AG08396 (cell line): ENCODE results near the gene ACOXL.

Source experiments
- DNase-seq: peaks from one replicate; pipeline ENCODE4 v3.0.0; 2012; ENCODE audit warnings: low spot score, mixed read lengths

The ACOXL gene

DNA sequence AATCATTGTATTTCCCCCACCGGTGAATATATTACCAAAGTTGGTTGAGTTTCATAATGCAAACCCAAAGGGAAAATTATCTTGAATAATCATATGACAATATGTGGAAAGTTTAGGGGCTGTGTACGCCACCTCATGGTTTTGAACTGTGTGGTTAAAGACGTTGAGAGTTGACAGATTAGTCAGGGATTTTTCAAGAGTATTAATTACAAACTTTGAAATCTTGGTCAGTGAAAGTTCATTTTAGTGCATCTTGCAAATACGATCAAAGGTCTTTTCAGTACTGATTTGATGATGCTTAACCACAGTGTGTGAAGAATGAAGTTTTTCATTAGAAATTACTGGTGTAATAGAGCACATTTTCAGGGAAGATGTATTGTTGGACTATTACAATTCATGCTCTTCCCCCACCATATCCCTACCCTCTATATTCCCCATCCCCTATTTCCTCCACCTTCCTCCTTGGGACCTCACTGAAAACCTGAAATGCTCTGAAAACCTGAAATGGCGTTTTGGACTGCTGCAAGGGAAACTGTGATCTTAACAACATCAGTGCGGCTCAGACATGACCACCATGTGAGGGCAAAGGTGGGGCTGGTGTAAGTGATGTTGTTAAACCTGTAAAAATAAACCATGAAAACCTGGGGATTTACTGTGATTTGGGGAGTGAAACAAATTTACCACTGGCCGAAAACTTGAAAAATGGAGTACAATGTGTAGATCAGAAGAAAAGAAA, 383.8 kb downstream of the ACOXL start:
- DNase-seq: no peak

DNA sequence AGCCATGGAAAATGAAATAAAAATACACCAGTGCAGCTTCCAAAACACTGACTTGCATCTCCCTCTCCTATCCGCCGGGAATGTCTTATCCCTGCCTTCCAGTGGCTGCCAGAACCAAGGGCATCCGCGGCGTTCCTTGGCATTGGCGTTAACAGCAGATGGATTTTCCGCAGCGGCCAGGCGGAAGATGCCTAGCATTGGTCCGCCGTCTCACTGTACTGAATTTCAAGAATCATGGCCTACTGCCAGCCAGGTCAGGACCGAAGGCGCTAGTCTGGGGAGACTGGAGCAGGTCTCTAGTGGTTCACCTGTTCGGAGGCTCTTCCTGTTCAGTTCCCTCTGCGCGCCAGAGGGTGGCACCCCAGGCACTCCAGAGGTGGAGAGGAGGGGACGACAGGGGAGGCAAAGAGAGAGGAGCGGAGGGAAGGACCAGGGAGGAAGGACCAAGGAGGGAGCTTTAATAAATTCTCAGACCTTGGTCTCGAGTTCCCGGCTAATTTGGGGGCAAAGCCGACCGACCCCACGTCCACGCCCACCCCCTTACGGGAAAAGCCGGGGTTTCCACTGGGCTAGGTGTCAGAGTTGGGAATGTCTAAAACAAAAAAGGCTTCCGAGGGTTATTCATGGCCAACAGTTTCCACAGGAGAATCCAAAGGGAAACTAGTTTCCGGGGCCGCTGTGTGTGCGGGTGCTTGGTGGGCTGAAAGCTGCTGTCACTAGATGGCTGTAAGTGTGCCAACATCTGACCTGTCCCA, 384.6 kb downstream of the ACOXL start:
- DNase-seq: peak; percentile 84

DNA sequence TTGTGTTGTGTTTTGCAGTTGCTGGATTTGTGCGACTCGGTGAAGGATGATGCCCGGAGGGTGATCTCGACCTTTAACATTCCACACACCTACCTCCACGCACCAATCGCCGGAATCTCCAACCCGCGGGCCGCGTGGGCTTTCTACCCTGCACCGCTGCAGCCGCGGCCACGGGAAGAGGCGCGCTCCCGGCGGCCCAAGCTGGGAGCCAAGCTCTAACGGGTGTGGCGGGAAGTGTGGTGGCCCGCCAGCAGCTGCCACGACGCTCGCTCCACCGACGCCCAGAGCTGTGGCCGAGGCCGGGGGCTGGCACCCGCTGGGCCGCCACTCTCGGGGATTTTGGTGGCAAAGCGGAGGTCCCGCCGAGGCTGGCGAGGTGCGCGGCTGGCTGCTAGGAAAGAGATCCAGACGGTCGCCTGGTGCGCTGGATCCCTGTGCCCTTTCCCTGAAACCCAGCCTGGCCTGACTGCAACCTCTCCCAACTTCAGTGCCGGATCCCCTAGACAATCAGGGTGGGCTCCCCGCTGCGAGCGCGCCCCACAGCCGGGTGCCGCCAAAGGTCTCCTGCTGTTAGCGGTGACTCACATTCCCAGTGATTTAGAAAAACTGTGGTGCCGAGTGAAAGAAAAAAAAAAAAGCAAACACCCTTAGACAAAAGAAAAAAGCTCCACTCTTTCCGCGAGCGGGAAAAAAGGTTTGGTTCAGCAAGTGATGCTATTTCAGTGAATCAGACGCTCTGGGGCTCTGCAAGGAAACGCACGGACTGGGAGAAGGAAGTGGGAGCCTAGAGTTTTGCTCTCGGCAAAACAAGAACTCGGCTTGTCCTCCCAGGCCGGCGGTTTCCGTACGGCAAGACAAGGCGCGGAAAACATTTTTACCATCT, 385.5 kb downstream of the ACOXL start:
- peak; percentile 41 for DNase-seq

DNA sequence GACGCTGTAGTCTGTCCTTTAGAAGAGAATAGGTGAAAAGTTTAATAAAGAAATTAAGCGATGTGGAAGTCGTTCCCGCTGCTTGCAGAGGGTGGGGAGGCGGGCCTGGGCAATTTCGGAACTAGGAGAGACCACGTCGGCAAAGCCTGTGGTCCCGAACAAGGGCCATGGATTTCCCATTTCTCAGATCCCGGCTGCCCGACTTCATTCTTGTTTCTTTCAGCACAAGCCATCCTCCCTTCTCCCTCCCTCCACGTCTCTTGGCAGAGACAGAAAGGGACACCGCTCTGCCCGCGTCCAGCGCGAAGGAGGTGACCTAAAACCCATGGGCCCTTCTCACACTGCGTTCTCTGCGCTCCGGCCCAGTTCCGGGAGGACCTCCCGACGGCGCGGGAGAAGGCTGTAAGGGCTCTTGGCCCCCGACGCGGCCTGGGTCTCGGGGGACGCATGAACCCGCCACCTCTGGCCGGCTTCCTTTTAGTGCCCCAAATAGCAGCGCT, 386.2 kb downstream of the ACOXL start:
- no peak for DNase-seq

DNA sequence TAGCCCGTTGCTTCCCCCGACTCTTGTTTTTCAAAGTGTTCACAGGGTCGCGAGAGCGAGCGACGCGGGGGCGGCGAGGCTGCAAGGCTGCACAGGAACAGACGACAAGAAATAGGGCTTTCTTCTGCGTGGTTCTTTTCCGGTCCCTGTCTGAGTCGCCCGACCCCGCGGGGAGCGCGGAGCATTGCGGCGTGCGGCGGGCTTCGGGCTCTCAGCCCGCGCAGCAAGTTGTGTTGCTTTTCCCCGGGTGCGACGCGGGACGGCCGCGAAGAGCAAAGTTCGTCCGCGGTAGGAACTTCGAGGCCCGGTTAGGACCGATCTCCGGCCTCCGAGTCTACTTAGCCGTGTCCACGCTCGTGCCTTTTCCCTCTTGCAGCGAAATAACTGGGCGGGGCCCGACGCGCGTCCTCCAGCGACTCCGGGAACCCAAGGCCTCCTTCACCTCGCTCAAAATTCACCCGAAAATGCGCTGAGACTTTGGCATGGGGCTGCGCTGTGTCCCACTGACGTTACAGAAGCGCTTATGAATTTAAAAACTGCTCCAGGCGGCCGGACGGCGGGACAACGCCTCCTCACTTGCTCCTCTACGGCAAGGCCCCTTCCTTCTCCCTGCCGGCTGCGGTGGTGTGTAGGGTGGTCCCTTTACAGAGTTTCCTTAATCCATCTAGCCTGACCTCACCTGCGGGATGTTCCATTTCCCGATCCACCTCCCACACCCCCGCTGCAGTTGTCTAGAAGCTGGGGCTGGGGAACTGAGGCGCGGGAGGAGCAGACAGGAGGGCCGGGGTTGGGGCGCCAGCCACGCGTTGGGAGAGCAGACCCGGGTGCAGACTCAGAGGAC, 386.8 kb downstream of the ACOXL start:
- no peak for DNase-seq

DNA sequence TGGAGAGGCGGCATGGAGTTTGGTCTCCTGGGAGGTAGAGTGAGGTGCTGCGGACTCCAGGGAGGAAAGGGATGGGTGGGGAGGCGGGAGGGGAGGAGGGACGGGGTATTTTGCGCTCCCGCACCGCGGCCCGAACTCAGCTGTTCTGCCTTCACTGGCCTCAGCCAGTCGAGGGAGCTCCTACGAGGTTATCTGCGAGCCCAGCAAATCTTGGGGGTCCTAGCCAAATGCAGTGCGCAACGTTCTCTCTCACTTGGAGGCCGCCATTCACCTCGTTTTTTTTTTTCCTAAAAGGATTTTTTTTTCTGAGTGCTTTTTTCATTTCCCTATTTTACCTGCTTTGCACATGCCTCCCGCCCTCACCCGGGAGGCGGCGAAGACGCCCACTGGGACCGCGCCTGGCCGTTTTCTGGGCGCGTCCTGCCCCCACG, 387.5 kb downstream of the ACOXL start:
- DNase-seq: no peak

DNA sequence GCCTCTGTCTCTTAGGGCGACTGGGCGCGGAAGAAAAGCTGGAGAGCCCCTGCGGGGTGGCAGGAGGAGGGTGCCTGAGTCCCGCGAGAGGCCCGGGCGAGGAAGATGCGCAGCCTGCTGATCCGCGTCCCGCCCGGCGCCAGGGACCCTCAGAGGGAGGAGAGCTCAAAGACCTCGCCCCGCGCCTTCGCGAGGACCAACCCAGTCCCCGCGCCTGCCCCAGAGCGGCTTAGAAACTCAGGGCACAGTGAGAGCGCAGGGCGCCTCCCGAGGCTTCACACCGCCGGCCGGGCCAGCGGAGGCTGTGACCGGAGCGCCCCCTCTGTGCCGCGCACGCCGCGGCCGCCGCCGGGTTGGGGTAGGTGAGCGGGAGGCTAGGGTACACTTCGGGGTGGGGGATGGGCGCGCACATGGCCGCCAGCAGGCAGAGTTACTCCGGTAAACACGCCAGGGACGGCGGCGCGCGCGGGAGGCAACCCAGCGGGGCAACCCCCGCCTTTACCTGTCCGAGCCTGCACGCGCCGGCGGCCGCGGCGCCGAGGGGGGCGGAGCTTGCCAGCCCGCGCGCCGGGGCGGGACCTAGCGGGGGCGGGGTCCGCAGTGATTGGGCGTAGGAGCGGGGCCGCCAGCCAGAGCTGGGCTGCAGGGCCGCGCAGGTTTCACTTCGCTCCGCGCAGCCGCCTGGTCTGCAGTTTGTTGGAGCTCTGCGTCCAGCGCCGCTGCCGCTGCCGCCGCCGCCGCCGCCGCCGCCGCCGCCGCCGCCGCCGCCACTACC, 388.1 kb downstream of the ACOXL start, which contains the start of gene BCL2L11:
Gene BCL2L11, plus strand, starts transcription at position 662 of the 775 bp plus-strand sequence. CDS start 2,832 bp downstream, outside the sequence.
- peak; percentile 95 for DNase-seq

DNA sequence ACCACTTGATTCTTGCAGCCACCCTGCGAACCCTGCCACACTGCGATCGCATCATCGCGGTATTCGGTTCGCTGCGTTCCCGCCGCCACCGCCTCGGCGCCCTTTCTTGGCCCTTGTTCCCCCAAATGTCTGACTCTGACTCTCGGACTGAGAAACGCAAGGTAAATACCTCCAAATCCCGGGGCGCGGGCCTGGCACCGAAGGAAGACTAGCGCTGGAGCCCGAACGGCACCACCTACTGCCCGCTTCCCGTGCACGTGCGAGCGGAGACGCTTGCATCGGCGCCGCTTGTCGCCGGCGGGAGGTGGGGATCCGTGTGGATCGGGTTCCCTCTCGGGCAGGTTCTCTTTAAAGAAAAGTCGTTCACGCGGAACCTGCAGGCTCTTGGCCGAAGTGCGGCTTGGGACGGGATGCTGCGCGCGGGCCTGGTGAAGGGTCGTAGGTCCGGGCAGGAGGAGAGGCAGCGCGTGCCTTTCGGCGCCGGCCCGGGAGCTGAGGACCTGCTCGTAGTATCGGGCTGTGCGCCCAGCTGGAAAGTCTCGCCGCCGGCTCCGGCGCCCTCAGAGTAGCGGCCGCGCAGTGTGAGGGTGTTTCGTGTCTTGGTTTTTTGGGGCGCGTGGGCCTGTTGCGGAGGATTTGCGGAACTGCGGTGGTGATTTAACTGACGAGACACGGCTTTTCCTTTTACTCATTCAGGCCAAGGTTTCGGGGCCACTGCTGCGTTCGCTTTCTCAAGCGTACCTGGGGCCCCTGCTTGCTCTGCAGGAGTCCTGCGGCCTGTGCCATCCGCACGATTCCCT, 388.9 kb downstream of the ACOXL start:
- DNase-seq: peak; percentile 44

DNA sequence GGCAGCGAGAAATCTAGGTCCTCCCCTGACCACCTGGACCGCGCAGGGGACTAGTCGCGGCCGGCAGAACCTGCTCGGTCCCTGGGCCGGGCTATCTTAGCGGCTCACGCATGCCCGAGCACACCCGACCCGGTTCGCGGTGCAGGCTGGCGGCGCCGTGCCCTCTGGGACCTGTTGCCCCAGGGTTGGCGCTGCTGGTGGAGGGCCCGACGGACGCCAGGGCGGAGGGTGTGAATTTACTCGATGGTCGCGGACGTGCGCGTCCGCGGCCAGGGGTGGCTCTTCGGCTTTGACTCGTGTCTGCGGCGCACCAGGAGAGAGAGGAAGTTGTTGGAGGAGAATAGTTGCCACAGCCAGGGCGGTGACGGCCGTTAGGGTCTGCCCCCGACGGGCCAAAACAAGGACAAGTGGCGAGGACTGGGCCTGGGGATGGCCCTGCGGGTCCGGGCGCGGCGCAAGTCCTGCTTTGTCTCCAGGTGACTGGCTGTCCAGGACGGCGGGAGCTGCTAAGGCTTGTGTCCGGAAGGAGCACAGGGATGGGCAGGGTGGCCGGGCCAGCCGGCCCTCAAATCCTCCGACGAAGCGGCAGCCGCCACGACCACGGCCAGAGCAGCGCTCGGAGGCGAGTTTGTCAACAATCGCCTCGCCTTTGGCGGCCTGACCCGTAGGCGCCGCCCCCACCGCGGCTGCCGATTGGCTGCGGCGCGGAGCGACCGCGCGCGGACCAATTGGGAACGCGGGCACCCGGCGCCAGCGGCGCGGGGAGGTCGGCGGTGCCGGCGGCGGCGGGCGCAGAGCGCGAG, 389.7 kb downstream of the ACOXL start:
- peak; percentile 96 for DNase-seq

DNA sequence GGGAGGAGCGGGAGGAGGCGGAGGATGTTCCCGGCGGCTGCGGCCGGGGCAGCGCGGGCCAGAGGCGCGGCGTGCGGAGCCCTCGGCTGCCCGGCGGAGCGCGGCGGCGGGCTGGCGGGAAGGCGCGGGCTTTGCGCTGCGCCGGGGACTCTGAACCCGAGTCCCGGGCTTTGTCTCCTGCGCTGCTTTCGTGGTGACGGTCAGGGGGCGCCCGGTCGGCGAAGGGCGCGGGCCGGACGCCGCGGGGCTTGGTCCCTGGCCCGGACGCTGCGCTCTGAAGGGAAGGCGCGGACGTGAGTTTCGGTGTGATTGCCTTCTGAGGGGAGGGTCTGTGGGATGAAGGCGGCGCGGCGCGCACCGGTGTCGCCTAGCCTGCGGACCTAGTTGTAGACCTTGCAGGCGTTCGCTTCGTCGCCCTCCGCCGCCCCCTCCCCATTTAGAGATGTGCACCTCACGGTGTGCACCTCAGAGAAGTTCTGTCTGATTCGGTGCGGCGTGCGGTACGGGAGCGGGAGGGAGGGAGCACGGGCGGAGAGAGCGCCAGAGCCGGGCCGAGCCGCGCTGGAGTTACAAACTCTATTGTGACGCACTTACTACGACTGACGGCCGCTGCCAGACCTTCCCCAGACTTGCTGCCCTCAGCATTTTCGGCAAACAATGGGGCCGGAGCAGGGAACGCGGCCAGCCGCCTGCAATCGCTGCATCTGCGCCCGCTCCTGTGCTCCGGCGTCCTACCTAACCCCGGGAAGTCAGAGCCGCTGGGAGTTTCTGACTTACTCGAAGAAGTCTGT, 390.5 kb downstream of the ACOXL start:
- DNase-seq: peak; percentile 71

DNA sequence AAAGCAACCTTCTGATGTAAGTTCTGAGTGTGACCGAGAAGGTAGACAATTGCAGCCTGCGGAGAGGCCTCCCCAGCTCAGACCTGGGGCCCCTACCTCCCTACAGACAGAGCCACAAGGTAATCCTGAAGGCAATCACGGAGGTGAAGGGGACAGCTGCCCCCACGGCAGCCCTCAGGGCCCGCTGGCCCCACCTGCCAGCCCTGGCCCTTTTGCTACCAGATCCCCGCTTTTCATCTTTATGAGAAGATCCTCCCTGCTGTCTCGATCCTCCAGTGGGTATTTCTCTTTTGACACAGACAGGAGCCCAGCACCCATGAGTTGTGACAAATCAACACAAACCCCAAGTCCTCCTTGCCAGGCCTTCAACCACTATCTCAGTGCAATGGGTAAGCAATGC, 391.4 kb downstream of the ACOXL start:
- DNase-seq: no peak

DNA sequence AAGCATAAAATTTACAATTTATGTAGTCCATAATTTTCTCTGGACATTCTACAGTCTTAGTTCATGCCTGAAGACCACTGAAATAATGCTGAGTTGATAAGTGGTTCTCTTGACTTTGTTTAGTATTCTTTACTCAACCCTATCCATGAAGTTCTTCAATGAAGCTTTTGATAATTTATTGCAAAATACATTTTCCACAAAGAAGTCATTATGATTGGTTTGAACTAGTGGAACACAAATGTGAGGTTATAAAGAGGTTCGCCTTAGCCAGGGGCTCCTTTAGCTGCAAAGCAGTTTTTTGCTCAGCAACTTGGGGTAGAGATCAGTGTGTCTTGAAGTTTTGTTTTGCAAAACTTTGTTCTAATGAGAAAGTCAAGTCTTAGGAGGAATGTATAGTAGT, 394.2 kb downstream of the ACOXL start:
- no peak for DNase-seq

DNA sequence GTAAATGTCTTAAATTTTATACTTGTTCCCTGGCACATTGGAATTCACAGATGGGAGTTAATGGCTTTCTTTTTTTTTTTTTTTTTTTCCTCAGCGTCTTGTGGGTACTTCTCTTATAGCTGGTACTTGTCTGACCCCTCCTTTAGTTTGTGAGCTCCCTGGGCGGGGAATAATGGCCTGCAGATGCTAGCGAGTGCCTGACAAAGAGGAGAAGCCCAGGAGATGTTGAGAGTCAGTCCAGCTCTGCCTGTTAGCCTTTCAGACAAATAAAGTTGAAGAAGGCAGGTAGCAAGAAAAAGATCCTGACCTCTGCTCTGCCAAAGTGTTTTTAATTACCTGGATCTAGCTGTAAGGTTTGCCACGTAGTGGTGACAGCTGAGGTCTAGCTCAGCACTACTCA, 395.0 kb downstream of the ACOXL start:
- no peak for DNase-seq

DNA sequence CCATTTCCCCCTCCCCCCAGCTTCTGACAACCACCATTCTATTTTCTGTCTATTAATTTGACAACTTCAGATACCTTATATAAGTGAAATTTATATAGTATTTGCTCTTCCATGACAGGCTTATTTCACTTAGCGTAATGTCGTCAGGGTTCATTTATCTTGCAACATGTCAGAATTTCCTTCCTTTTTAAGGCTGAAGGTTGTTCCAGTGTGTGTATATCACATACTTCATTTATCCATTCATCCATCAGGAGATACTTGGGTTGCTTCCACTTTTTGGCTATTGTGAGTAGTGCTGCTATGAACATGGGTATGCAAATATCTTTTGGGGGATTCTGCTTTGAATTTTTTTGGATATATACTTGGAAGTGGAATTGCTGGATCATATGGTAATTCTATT, 395.7 kb downstream of the ACOXL start:
- DNase-seq: no peak

DNA sequence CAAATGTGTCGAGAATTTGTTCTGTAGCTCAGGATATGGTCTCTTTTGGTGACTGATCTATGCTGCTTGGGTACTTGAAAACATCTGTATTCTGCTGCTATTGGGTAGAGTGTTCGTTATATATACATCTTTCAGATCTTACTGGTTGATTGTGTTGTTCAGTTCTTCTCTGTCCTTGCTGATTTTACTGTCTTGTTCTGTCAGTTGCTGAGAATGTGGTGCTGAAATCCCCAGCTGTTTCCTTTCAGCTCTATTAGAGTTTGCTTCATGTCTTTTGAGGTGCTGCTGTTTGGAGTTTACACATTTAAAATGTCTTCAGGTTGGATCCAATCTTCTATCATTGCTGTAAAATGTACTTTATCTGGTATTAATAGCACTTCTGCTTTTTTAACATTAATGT, 401.2 kb downstream of the ACOXL start:
- DNase-seq: no peak

DNA sequence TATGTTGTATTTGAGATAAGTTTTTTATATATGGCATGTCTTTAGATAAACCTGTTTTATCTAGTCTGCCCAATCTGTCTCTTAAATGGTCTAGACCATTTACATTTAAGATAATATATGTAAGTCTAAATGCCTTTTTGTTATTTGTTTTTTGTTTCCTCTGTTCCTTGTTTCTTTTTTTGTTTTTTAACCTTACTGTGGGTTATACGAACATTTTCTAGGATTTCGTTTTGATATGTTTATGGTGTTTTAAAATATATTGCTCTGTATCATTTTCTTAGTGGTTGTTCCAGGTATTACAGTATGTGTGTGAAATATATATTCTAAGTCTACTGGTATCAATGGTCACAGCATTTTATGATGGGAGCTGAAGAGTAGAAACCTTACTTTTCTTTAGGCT, 401.7 kb downstream of the ACOXL start:
- no peak for DNase-seq

DNA sequence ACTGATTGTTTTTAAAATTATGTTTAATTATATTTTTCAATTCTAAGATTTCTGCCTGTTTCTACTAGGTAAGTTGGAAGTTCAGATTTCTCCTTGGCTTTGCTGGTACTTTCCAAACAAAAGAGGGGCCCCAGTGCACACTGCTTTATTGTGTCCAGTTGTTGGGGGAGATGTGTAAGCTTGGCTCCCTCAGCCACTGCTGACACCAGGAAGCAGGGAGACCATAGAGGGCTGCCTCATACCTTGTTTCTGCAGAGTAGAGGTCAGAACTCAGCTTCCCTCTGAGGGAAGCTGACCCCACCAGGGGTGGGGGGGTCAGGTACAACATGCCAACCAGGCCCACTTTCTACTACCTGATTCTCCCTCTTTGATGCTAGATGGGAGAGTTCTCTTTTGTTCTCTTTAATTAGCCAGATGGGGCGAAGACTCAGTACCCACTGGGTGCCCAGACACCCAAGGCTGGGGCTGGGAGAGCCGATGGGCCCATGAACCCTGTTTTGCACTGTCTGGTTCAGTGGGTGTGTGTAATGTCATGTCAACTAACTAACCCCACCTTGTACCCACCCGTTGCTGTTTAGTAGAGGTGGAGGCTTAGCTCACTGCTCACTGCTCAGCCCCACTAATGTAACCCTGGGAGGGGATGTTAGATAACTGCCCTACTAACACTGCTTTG, 403.0 kb downstream of the ACOXL start:
- DNase-seq: no peak
